ENCODE results near the gene HNRNPA3.

GRCh38 chr2:177237932-177238331, 25.3 kb downstream of the HNRNPA3 start:
- no peak for TF ChIP-seq POLR2A (IDR thresholded peaks at IDR 0.05)
- TF ChIP-seq CTCF (IDR thresholded peaks at IDR 0.05) = no peak
- TF ChIP-seq POLR2AphosphoS5 (IDR thresholded peaks at IDR 0.05) = no peak
